GM10847 (cell line): ENCODE data around the gene TNS1.

ENCODE experiments used
- POLR2A ChIP-seq: IDR thresholded peaks from 2 replicates; pipeline ENCODE4 v1.6.1; 2011; ENCODE audit not compliant: insufficient read length; ENCODE audit errors: extremely low read depth

The TNS1 gene

DNA sequence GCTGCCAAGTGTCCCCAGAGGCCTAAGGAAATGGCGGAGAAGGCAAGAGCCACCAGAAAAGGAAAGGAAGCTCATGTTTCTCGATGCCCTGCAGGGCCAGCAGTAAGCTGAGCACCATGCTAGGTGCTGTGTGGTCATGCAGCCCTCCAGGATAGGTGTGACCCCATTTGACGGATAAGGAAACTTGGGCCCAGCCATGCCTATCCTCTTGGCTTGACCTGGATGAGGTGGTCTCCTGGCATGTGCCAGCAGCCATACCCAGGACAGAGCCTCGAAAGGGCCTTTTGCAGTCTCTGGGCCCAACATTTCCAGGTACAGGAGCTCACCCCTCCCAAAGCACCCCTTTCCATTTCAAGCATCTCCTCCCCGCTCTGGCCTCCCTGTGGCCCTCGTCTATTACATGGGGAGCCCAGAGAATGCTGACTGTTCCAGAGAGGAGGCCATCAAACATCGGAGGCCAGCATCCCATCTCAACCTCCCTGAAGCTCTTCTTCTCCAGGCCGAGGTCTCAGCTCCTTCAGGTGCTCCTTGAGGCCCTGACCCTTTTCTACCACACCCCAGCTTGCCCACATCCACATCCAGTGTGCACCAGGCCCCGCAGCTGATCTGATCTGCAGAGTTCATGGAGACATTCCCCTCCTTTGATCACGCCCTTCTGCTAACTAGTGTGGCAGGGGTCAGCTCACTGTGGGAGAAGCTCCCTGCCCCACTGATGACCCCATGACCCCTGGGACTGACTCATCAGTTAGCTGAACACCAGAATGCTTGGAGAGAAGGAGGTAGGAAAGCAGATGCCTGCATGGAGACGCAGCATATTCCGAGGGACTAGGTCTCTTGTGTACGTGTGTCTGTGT lies 208.4 kb downstream of the TNS1 start:
- no peak for TF ChIP-seq POLR2A

GRCh38 chr2:217793566-217794132 lies 209.1 kb downstream of the TNS1 start:
- no peak for TF ChIP-seq POLR2A

DNA sequence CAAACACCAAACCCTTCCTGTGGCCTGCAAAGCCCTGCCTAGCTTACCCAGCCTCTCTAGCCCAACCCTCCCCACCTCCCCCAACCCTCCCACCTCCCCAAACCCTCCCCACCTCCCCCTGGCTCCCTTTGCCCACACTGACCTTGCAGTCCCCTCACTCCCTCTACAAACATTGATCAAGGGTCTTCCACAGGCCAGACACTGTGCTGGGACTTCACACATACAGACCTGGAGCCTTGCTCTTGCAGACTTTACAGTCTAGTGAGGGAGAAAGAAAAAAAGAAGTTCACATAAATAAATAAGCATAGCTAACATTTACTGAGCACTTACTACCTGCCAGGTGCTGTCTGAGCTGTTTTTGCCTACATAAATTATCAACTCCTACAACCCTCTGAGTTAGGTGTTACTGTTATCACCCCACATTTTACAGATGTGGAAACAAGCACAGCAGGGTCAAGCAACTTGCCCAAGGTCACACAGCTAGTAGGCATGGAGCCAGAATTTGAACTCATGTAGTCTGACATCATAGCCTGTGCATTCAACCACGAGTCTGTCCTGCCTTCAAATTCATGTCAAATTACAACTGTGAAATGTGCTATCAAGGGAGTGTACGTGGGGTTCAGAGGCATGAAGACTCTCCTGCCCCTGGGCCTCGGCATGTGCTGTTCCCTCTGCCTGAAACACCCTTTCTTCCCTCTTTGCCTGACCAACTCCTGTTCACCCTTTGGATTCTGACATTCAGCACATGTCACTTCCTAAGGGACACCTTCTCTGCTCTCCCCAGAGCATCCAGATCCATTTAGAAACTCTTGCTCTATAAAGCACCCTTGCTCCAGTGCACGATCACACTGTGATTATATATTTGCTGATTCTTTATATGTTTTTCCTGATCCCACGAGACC lies 209.9 kb downstream of the TNS1 start:
- TF ChIP-seq POLR2A = no peak

DNA sequence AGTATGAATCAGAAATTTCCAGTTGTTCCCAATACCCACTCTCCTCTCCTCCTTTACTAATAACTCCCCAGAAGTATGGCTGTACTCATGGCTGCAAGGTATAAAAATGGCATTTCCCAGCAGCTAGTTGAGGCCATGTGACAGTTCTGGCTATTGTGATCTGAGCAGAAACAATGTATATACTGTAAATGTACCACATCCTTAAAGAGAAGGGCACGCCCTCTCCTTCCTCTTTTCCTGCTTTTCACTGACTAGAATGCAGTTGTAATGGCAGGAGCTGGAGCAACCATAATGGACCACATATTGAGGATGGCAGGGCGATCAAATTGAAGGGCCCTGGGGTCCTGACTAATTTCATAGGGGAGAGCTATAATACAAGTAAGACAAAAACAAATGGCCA lies 211.2 kb downstream of the TNS1 start:
- no peak for TF ChIP-seq POLR2A

GRCh38 chr2:217790681-217791392 lies 212.0 kb downstream of the TNS1 start:
- TF ChIP-seq POLR2A = no peak

DNA sequence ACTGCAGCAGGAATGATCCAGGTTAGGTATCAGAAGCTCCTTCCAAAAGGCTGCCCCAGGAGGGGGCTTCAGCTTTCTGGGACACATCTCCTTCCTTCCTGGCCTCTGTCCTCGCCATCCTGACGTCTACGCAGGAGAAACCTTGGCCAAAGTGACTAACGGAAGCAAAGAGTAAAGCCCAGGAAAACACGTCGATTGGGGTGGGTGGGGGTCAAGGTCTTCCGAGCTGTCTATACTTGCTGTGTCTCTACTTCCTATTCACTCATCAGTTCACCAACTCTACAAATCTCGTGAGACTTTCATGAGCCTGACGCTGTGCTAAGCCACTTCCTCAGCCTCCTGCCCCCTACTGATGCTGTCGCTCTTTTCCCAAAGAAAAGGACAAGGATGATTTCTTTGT lies 212.6 kb downstream of the TNS1 start:
- TF ChIP-seq POLR2A = no peak

- no peak for TF ChIP-seq POLR2A
Observed at GRCh38 chr2:217789736-217790181, 213.0 kb downstream of the TNS1 start.

DNA sequence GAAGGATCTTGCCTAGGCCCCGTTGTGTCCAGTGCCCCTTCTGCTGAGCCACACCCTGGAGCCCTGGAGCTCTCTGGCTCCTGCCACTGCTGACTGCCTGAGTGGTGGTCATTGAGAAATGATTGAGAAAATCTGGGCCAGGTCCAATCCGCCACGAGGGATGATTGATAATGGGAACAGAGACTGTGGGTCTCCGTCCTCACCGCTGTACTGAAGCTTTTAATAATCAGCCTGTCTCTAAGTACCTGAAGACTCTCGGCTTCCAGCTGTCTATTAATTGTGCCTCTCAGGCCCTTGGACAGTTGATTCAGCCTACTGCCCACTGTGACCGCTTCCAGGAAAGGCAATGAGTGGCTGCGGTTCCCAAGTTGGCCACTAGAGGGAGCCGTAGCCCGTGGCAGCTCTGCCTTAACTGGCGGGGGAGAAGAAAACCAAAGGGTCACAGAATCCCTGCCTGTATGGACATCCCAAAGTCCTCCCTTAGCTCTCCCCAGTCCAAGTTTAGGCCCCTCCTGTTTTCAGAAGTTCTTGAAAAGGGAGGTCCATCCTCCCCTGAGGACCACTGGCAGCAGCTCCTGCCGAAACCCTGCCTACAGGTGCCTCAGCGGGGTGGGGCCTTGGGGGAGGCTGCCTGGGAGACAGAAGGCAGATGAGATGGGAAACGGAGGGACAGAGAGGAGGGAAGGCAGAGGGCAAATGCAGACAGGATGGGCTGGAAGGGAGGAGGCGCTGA lies 213.6 kb downstream of the TNS1 start:
- no peak for TF ChIP-seq POLR2A

DNA sequence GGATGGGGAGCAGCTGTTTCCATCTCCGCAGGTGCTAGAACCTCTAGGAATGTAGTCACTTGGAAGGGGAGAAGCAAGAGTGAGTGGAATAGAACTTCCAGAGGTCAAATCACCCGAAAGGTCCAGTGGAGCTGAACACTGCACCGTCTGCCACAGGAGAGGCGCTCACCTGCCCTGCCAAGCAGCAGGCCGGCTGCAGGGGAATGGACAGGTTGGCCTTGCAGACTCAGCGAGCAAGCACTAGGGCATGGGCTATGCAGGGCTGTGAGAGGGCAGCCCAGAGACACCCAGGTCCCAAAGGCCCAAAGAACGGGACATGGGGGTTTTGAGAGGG lies 214.2 kb downstream of the TNS1 start:
- no peak for TF ChIP-seq POLR2A

- no peak for TF ChIP-seq POLR2A
Observed at GRCh38 chr2:217787160-217787877, 215.5 kb downstream of the TNS1 start.

GRCh38 chr2:217785544-217786045 lies 217.2 kb downstream of the TNS1 start:
- TF ChIP-seq POLR2A = no peak

DNA sequence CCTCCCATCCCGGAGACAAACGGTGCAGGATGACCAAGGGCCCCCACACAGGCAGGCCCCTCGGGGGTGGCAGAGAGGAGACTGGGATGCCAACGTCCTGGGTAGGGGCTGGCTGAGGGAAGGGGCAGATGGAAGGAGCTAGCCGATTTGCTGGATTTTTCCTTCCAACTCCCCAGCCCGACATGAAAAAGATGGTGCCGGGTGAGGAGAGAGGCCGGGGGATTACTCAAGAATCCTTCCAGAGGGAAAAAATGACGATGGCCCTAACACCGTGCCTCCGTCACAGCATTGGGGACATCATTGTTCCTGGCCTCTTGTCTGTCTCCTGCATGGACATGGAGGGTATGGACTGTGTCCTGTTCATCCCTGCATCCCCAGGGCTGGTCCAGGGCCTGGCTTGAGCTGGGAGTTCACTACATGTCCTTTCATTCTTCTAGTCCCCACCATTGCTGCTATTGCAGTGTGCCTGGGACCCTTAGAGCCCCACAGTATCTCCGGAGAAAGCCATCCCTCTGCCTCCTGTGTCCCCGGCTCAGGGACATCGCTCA lies 217.7 kb downstream of the TNS1 start:
- TF ChIP-seq POLR2A = no peak

GRCh38 chr2:217783243-217783642 lies 219.6 kb downstream of the TNS1 start:
- no peak for TF ChIP-seq POLR2A
